Caco-2 (cell line): ENCODE measurements around the gene REPIN1. TPM values are rescaled to one million over a fixed set of nuclear protein-coding genes. Genes with fewer than 3 reads are reported as not detected.

Experiments
- BruUV-seq: library from RNA; stranded (reverse); fragments of 400-500 nt; replicated peaks from 2 replicates; lab custom pipeline; 2021; lab: Mats Ljungman, UMichigan
- CTCF ChIA-PET: fragments of 300-600 bp; sonication (Branson Sonifier 250); formaldehyde crosslinking; loops from one replicate; lab custom pipeline; 2022; ENCODE audit warnings: antibody characterized with exemption; lab: Charles Lee
- POLR2A ChIA-PET: fragments of 300-600 bp; sonication (Branson Sonifier 250); formaldehyde crosslinking; loops from one replicate; lab custom pipeline; 2022; ENCODE audit warnings: antibody characterized with exemption; lab: Charles Lee
- DNase-seq, 2 experiments: peaks; one replicate each; pipeline versions ENCODE4 v3.0.0 to v3.0.0-alpha.2; 2020 to 2022
- H3K27me3 ChIP-seq: replicated peaks from 2 replicates; pipeline ENCODE4 v1.6.0; 2011; ENCODE audit warnings: low read length; ENCODE audit not compliant: control insufficient read depth, insufficient read depth
- H3K36me3 ChIP-seq: 2 replicates; pipeline ENCODE4 v1.5.1; 2011; ENCODE audit warnings: low read length; ENCODE audit not compliant: control insufficient read depth, insufficient read depth
- H3K4me1 ChIP-seq: fragments of 250-450 bp; sonication (Bioruptor Pico); 2 replicates; pipeline ENCODE4 v1.5.1; 2020; ENCODE audit warnings: mild to moderate bottlenecking
- H3K4me3 ChIP-seq: 2 replicates; pipeline ENCODE4 v1.5.1; 2011; ENCODE audit warnings: low read depth, mild to moderate bottlenecking, control low read depth, low read length
- H3K9me3 ChIP-seq: fragments of 250-450 bp; sonication (Bioruptor Pico); 2 replicates; pipeline ENCODE4 v1.5.1; 2020; ENCODE audit warnings: mild to moderate bottlenecking, moderate library complexity
- H3K27ac Mint-ChIP-seq: one replicate; pipeline ENCODE4 v1.8.0; 2022; ENCODE audit warnings: mixed read lengths; ENCODE audit not compliant: unreplicated experiment
- H3K27me3 Mint-ChIP-seq: one replicate; pipeline ENCODE4 v1.8.0; 2022; ENCODE audit warnings: mixed read lengths; ENCODE audit not compliant: insufficient read depth, unreplicated experiment
- H3K36me3 Mint-ChIP-seq: one replicate; pipeline ENCODE4 v1.8.0; 2022; ENCODE audit warnings: mild to moderate bottlenecking, mixed read lengths; ENCODE audit not compliant: insufficient read depth, unreplicated experiment
- H3K4me1 Mint-ChIP-seq: one replicate; pipeline ENCODE4 v1.8.0; 2022; ENCODE audit warnings: low read depth, mixed read lengths; ENCODE audit not compliant: unreplicated experiment
- H3K4me3 Mint-ChIP-seq: one replicate; pipeline ENCODE4 v1.8.0; 2022; ENCODE audit warnings: mild to moderate bottlenecking, moderate library complexity, mixed read lengths; ENCODE audit not compliant: unreplicated experiment
- H3K9me3 Mint-ChIP-seq: one replicate; pipeline ENCODE4 v1.8.0; 2022; ENCODE audit warnings: mixed read lengths; ENCODE audit not compliant: unreplicated experiment
- intact Hi-C: fragments of 100-400 bp; cut with micrococcal nuclease; formaldehyde crosslinking; loops from one replicate; pipeline ENCODE4 v1.10.0; 2022; ENCODE audit not compliant: unreplicated experiment
- total RNA-seq: library from RNA; stranded (reverse); gene quantifications from 2 replicates; pipeline ENCODE4 v1.2.3, GENCODE V29; 2022
- TF ChIP-seq, protein P1 (sequence below), 2 experiments: fragments of 200-600 bp in 1 of 2; IDR thresholded peaks; 1 replicate in 1 of 2; 2 replicates in 1 of 2; pipeline versions ENCODE4 v1.5.1 to v1.8.0; 2011 to 2022; ENCODE audit warnings: antibody characterized with exemption in 1 of 2, control low read depth in 1 of 2, inconsistent platforms in 1 of 2, low read depth in 1 of 2, low read length in 1 of 2, mild to moderate bottlenecking in 1 of 2, moderate library complexity in 1 of 2; ENCODE audit not compliant: insufficient read depth in 1 of 2, severe bottlenecking in 1 of 2, unreplicated experiment in 1 of 2

Gene REPIN1
- total RNA-seq, 1 experiment from 2014 or later: 148 TPM

- Histone ChIP-seq H3K4me1 (peaks cover 54% of the 10 kb centered on the region), H3K9me3 (no peaks in the 10 kb centered on the region), H3K36me3 (no peaks in the 10 kb centered on the region), H3K27me3 (no peaks in the 10 kb centered on the region), H3K4me3 (no peak overlapping the region)
- no TSS peak for BruUV-seq
- intact Hi-C loops: no loop called here
- Mint-ChIP-seq H3K4me1 (peaks cover 38% of the 10 kb centered on the region), H3K36me3 (peaks cover 21% of the 10 kb centered on the region), H3K4me3 (no peak overlapping the region), H3K9me3 (no peaks in the 10 kb centered on the region), H3K27ac (peak overlapping the region; percentile 93), H3K27me3 (no peaks in the 10 kb centered on the region)
- TF ChIP-seq, protein P1, sequence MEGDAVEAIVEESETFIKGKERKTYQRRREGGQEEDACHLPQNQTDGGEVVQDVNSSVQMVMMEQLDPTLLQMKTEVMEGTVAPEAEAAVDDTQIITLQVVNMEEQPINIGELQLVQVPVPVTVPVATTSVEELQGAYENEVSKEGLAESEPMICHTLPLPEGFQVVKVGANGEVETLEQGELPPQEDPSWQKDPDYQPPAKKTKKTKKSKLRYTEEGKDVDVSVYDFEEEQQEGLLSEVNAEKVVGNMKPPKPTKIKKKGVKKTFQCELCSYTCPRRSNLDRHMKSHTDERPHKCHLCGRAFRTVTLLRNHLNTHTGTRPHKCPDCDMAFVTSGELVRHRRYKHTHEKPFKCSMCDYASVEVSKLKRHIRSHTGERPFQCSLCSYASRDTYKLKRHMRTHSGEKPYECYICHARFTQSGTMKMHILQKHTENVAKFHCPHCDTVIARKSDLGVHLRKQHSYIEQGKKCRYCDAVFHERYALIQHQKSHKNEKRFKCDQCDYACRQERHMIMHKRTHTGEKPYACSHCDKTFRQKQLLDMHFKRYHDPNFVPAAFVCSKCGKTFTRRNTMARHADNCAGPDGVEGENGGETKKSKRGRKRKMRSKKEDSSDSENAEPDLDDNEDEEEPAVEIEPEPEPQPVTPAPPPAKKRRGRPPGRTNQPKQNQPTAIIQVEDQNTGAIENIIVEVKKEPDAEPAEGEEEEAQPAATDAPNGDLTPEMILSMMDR (IDR thresholded peaks at IDR 0.05; ENCODE audit: insufficient read depth in 1 of 2, low read depth in 1 of 2, low read length in 1 of 2, severe bottlenecking in 1 of 2, unreplicated experiment in 1 of 2): no peak
- ChIA-PET CTCF (no interaction called here), POLR2A (no interaction called here)
- DNase-seq: peak in 1 of 2 experiments; percentile 27
These were observed 13.1 kb downstream of the REPIN1 start for GRCh38 chr7:150381785-150382122.

- H3K36me3 ChIP-seq: no peaks in the 10 kb centered on the region
- Mint-ChIP-seq H3K36me3 (peaks cover 23% of the 10 kb centered on the region), H3K4me1 (peaks cover 33% of the 10 kb centered on the region), H3K4me3 (peak overlapping the region; percentile 25), H3K27me3 (no peaks in the 10 kb centered on the region), H3K9me3 (no peaks in the 10 kb centered on the region), H3K27ac (peak overlapping the region; percentile 93)
- no TSS peak for BruUV-seq
- DNase-seq: no peak
- no peaks in the 10 kb centered on the region for H3K27me3 ChIP-seq
- H3K9me3 ChIP-seq: no peaks in the 10 kb centered on the region
- H3K4me3 ChIP-seq: no peak overlapping the region
- intact Hi-C loops: no loop called here
- peaks cover 49% of the 10 kb centered on the region for H3K4me1 ChIP-seq
- POLR2A ChIA-PET: no interaction called here
- TF ChIP-seq, protein P1 (IDR thresholded peaks at IDR 0.05; ENCODE audit: insufficient read depth in 1 of 2, low read depth in 1 of 2, low read length in 1 of 2, severe bottlenecking in 1 of 2, unreplicated experiment in 1 of 2): no peak
- CTCF ChIA-PET: no interaction called here
These were observed 13.7 kb downstream of the REPIN1 start for GRCh38 chr7:150382123-150382843.

DNA sequence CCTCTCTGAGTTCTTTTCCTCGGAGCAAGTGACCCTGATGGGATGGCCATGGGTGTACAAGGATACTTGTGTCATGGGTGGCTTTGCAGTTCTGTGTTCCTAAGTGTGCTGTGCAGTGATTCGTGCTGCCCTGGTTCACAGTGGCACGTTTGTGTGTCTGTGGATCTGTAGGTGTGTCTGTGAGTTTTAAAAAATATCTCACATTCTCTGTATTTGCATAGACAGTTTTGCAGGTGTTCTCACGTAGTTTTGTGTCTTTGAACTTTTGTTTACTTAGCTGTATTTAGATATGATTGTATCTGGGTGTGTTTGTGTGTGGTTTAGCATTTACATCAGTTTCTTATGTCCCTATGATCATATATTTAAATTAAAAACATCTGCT is 14.2 kb downstream of the REPIN1 start:
- no peak overlapping the region for H3K4me3 ChIP-seq
- peaks cover 20% of the 10 kb centered on the region for H3K36me3 Mint-ChIP-seq
- H3K4me1 ChIP-seq: peaks cover 44% of the 10 kb centered on the region
- peak overlapping the region; percentile 93 for H3K27ac Mint-ChIP-seq
- peaks cover 28% of the 10 kb centered on the region for H3K4me1 Mint-ChIP-seq
- TF ChIP-seq, protein P1 (IDR thresholded peaks at IDR 0.05; ENCODE audit: insufficient read depth in 1 of 2, low read depth in 1 of 2, low read length in 1 of 2, severe bottlenecking in 1 of 2, unreplicated experiment in 1 of 2): no peak
- no TSS peak for BruUV-seq
- DNase-seq: no peak
- no peaks in the 10 kb centered on the region for H3K27me3 Mint-ChIP-seq
- ChIA-PET CTCF (no interaction called here), POLR2A (interaction anchor here (0.6 kb wide), 1 partner anchor 14 kb away, joined by 3 read pairs; the partner anchor contains the start of gene REPIN1)
- no peaks in the 10 kb centered on the region for H3K9me3 ChIP-seq
- no peaks in the 10 kb centered on the region for H3K36me3 ChIP-seq
- intact Hi-C loops: loop anchor here (1.0 kb wide), 1 partner anchor 22 kb away; a partner anchor contains a TSS
- no peaks in the 10 kb centered on the region for H3K27me3 ChIP-seq
- no peaks in the 10 kb centered on the region for H3K9me3 Mint-ChIP-seq
- peak overlapping the region; percentile 25 for H3K4me3 Mint-ChIP-seq
